H9 (cell line): ENCODE measurements around the gene HCAR1. TPM values are rescaled to one million over a fixed set of nuclear protein-coding genes. Genes with fewer than 3 reads are reported as not detected.

Experiments used
- DNase-seq: peaks from one replicate; pipeline ENCODE4 v3.0.0-alpha.2; 2017
- H2AFZ ChIP-seq: one replicate; pipeline ENCODE4 v1.6.1; 2013; ENCODE audit warnings: mild to moderate bottlenecking, low read length, control low read depth, moderate library complexity
- H2AK5ac ChIP-seq: 2 replicates; pipeline ENCODE4 v1.6.1; 2013; ENCODE audit warnings: low read length, control low read depth, mixed read lengths; ENCODE audit not compliant: insufficient read length
- H2BK120ac ChIP-seq: one replicate; pipeline ENCODE4 v1.6.1; 2013; ENCODE audit warnings: low read depth, mild to moderate bottlenecking, low read length, control low read depth, inconsistent platforms; ENCODE audit not compliant: poor library complexity, severe bottlenecking
- H2BK12ac ChIP-seq: 2 replicates; pipeline ENCODE4 v1.6.1; 2013; ENCODE audit warnings: low read length, control low read depth, mixed read lengths, low read depth; ENCODE audit not compliant: insufficient read length
- H2BK15ac ChIP-seq: 2 replicates; pipeline ENCODE4 v1.6.1; 2013; ENCODE audit warnings: low read depth, low read length, control low read depth
- H2BK20ac ChIP-seq: one replicate; pipeline ENCODE4 v1.6.1; 2013; ENCODE audit warnings: low read depth, mild to moderate bottlenecking, low read length, control low read depth, inconsistent platforms; ENCODE audit not compliant: poor library complexity, severe bottlenecking
- H2BK5ac ChIP-seq: 2 replicates; pipeline ENCODE4 v1.6.1; 2013; ENCODE audit warnings: low read length, control low read depth, mixed read lengths; ENCODE audit not compliant: insufficient read length
- H3K14ac ChIP-seq: 2 replicates; pipeline ENCODE4 v1.6.1; 2013; ENCODE audit warnings: low read length, control low read depth; ENCODE audit not compliant: insufficient read depth
- H3K18ac ChIP-seq: 2 replicates; pipeline ENCODE4 v1.6.1; 2013; ENCODE audit warnings: low read depth, mild to moderate bottlenecking, mixed read lengths, low read length, control low read depth; ENCODE audit not compliant: insufficient read length
- H3K23ac ChIP-seq: 2 replicates; pipeline ENCODE4 v1.6.1; 2013; ENCODE audit warnings: low read length, control low read depth, mixed read lengths, low read depth; ENCODE audit not compliant: insufficient read length
- H3K23me2 ChIP-seq: 2 replicates; pipeline ENCODE4 v1.6.1; 2013; ENCODE audit warnings: low read depth, mild to moderate bottlenecking, mixed read lengths, low read length, control low read depth; ENCODE audit not compliant: insufficient read length, poor library complexity, severe bottlenecking
- H3K27ac ChIP-seq: 2 replicates; pipeline ENCODE4 v1.5.1; 2013; ENCODE audit warnings: low read length, control low read depth, mixed read lengths, low read depth; ENCODE audit not compliant: insufficient read length
- H3K27me3 ChIP-seq: 2 replicates; pipeline ENCODE4 v1.6.1; 2013; ENCODE audit warnings: low read length, control low read depth, inconsistent platforms; ENCODE audit not compliant: insufficient read depth
- H3K4ac ChIP-seq: 2 replicates; pipeline ENCODE4 v1.6.1; 2013; ENCODE audit warnings: low read depth, mild to moderate bottlenecking, control low read depth, inconsistent platforms, low read length, moderate library complexity
- H3K4me1 ChIP-seq: 2 replicates; pipeline ENCODE4 v1.6.1; 2013; ENCODE audit warnings: low read length, control low read depth, inconsistent platforms; ENCODE audit not compliant: insufficient read depth
- H3K4me2 ChIP-seq: 2 replicates; pipeline ENCODE4 v1.6.1; 2013; ENCODE audit warnings: low read length, control low read depth, mixed read lengths; ENCODE audit not compliant: insufficient read length, insufficient read depth
- H3K56ac ChIP-seq: 2 replicates; pipeline ENCODE4 v1.6.1; 2013; ENCODE audit warnings: low read depth, mild to moderate bottlenecking, mixed read lengths, low read length, control low read depth; ENCODE audit not compliant: insufficient read length
- H3K79me1 ChIP-seq: 2 replicates; pipeline ENCODE4 v1.6.1; 2013; ENCODE audit warnings: low read depth, mild to moderate bottlenecking, moderate library complexity, low read length, control low read depth, inconsistent platforms; ENCODE audit not compliant: insufficient read depth, poor library complexity, severe bottlenecking
- H3K79me2 ChIP-seq: 2 replicates; pipeline ENCODE4 v1.6.1; 2013; ENCODE audit warnings: low read length, control low read depth, inconsistent platforms; ENCODE audit not compliant: insufficient read depth
- H3K9ac ChIP-seq: 2 replicates; pipeline ENCODE4 v1.6.1; 2013; ENCODE audit warnings: low read length, control low read depth, mixed read lengths; ENCODE audit not compliant: insufficient read length; ENCODE audit errors: extremely low read depth
- H3K9me3 ChIP-seq: one replicate; pipeline ENCODE4 v1.6.1; 2013; ENCODE audit warnings: low read depth, low read length, inconsistent platforms; ENCODE audit not compliant: control insufficient read depth
- H3T11ph ChIP-seq: one replicate; pipeline ENCODE4 v1.6.1; 2013; ENCODE audit warnings: mild to moderate bottlenecking, low read length, control low read depth, inconsistent platforms
- H4K20me1 ChIP-seq: one replicate; pipeline ENCODE4 v1.6.1; 2013; ENCODE audit not compliant: control insufficient read depth, insufficient read length, insufficient read depth
- H4K5ac ChIP-seq: 2 replicates; pipeline ENCODE4 v1.6.1; 2013; ENCODE audit warnings: low read depth, mild to moderate bottlenecking, mixed read lengths, low read length, control low read depth; ENCODE audit not compliant: insufficient read length
- H4K8ac ChIP-seq: replicated peaks from 2 replicates; pipeline ENCODE4 v1.6.1; 2013; ENCODE audit warnings: low read length, control low read depth, mixed read lengths, low read depth; ENCODE audit not compliant: insufficient read length
- H4K91ac ChIP-seq: 2 replicates; pipeline ENCODE4 v1.6.1; 2013; ENCODE audit warnings: low read depth, mild to moderate bottlenecking, moderate library complexity, mixed read lengths, low read length, control low read depth; ENCODE audit not compliant: insufficient read length
- H3K27ac Mint-ChIP-seq, 3 experiments: 2 replicates in 2 of 3; 3 replicates in 1 of 3; pipeline ENCODE4 v1.8.0; 2020 to 2021; ENCODE audit warnings: mixed read lengths in 3 of 3, mild to moderate bottlenecking in 1 of 3, moderate library complexity in 1 of 3
- H3K27me3 Mint-ChIP-seq: 2 replicates; pipeline ENCODE4 v1.8.0; 2021; ENCODE audit warnings: low read depth, mild to moderate bottlenecking, moderate library complexity, mixed read lengths
- H3K36me3 Mint-ChIP-seq, 3 experiments: 2 replicates in 2 of 3; 3 replicates in 1 of 3; pipeline ENCODE4 v1.8.0; 2020 to 2021; ENCODE audit warnings: low read depth in 3 of 3, mixed read lengths in 3 of 3; ENCODE audit not compliant: insufficient read depth in 1 of 3
- H3K4me1 Mint-ChIP-seq, 2 experiments: 2 replicates each; pipeline ENCODE4 v1.8.0; 2020; ENCODE audit warnings: mixed read lengths in 2 of 2
- H3K4me3 Mint-ChIP-seq, 2 experiments: 2 replicates in 1 of 2; 3 replicates in 1 of 2; pipeline ENCODE4 v1.8.0; 2020 to 2021; ENCODE audit warnings: mild to moderate bottlenecking in 2 of 2, mixed read lengths in 2 of 2, moderate library complexity in 1 of 2
- H3K9me3 Mint-ChIP-seq, 2 experiments: 2 replicates in 1 of 2; 3 replicates in 1 of 2; pipeline ENCODE4 v1.8.0; 2020; ENCODE audit warnings: mild to moderate bottlenecking in 2 of 2, mixed read lengths in 2 of 2, moderate library complexity in 1 of 2
- CTCF ChIP-seq: fragments of 200-600 bp; sonication (generic); conservative IDR thresholded peaks from 3 replicates; pipeline ENCODE4 v1.8.0; 2021; ENCODE audit warnings: antibody characterized with exemption, mild to moderate bottlenecking
- WGBS: extraction: QIAGEN DNeasy Blood & Tissue Kit; methylation state at CpG from one replicate; pipeline ENCODE4 v1.1.7; 2013; ENCODE audit warnings: missing lambda C conversion rate, low lambda C conversion rate, mixed read lengths; ENCODE audit not compliant: insufficient read length; ENCODE audit errors: extremely low coverage; 5-methylcytosine and 5-hydroxymethylcytosine counted together
- total RNA-seq: library from RNA; stranded (reverse); gene quantifications from 2 replicates; pipeline ENCODE4 v1.2.1, GENCODE V29; 2021

The HCAR1 gene
- total RNA-seq, 1 experiment from 2014 or later = 0.07 TPM

- Mint-ChIP-seq H3K4me3 (no peak overlapping the region), H3K27me3 (no peaks in the 10 kb centered on the region), H3K9me3 (no peaks in the 10 kb centered on the region), H3K4me1 (peaks cover 10 to 12% of the 10 kb centered on the region in 2 experiments), H3K27ac (no peak overlapping the region; a peak in 1 of 7 replicates), H3K36me3 (no peaks in the 10 kb centered on the region)
- no peak overlapping the region for H4K5ac ChIP-seq
- WGBS = no CpG with 5 or more reads among the region's 1 CpG
- H3K23ac ChIP-seq = no peak overlapping the region
- no peak for DNase-seq
- no peak overlapping the region for H2AFZ ChIP-seq
- H3K4me1 ChIP-seq = no peaks in the 10 kb centered on the region
- H3K27me3 ChIP-seq = no peaks in the 10 kb centered on the region
- H3K27ac ChIP-seq = no peak overlapping the region
- no peak overlapping the region for H2BK12ac ChIP-seq
- no peak overlapping the region for H3T11ph ChIP-seq
- no peak overlapping the region for H4K8ac ChIP-seq
- no peak overlapping the region for H3K18ac ChIP-seq
- H2BK15ac ChIP-seq = no peak overlapping the region
- no peaks in the 10 kb centered on the region for H3K79me1 ChIP-seq
- H3K23me2 ChIP-seq = no peaks in the 10 kb centered on the region
- H2BK120ac ChIP-seq = no peak overlapping the region
- no peak overlapping the region for H3K9ac ChIP-seq
- H3K4me2 ChIP-seq = no peak overlapping the region
- no peaks in the 10 kb centered on the region for H3K9me3 ChIP-seq
- no peak overlapping the region for H3K4ac ChIP-seq
- no peak overlapping the region for H4K91ac ChIP-seq
- H4K20me1 ChIP-seq = no peaks in the 10 kb centered on the region
- no peak for TF ChIP-seq CTCF
- no peaks in the 10 kb centered on the region for H3K79me2 ChIP-seq
- H2BK20ac ChIP-seq = no peak overlapping the region
- no peak overlapping the region for H2BK5ac ChIP-seq
- H3K14ac ChIP-seq = no peak overlapping the region
- no peak overlapping the region for H2AK5ac ChIP-seq
- no peak overlapping the region for H3K56ac ChIP-seq
Measured at GRCh38 chr12:122722387-122722786, 8.3 kb downstream of the HCAR1 start.
